Nephron progenitor cell (in vitro differentiated cells): ENCODE results near the gene FAM170B.

ENCODE experiments used
- DNase-seq: peaks from one replicate; pipeline ENCODE4 v3.0.0; 2021
- H3K27ac Mint-ChIP-seq: 2 replicates; pipeline ENCODE4 v1.8.0; 2021; ENCODE audit warnings: mild to moderate bottlenecking, moderate library complexity, mixed read lengths
- H3K27me3 Mint-ChIP-seq: 2 replicates; pipeline ENCODE4 v1.8.0; 2021; ENCODE audit warnings: mild to moderate bottlenecking, low read depth, mixed read lengths; ENCODE audit not compliant: poor library complexity
- H3K36me3 Mint-ChIP-seq: 2 replicates; pipeline ENCODE4 v1.8.0; 2021; ENCODE audit warnings: low read depth, mixed read lengths
- H3K4me1 Mint-ChIP-seq: 2 replicates; pipeline ENCODE4 v1.8.0; 2021; ENCODE audit warnings: mixed read lengths
- H3K4me3 Mint-ChIP-seq: 2 replicates; pipeline ENCODE4 v1.8.0; 2021; ENCODE audit warnings: mild to moderate bottlenecking, moderate library complexity, mixed read lengths
- H3K9me3 Mint-ChIP-seq: 2 replicates; pipeline ENCODE4 v1.8.0; 2021; ENCODE audit warnings: mild to moderate bottlenecking, moderate library complexity, mixed read lengths
- CTCF ChIP-seq: fragments of 200-600 bp; sonication (generic); IDR thresholded peaks from 2 replicates; pipeline ENCODE4 v1.5.0; 2021; ENCODE audit warnings: antibody characterized with exemption

FAM170B gene

GRCh38 chr10:49133706-49134248 is at the start of gene FAM170B:
Gene FAM170B, minus strand, starts transcription at chr10:49134021. Its CDS starts 103 bp downstream, at chr10:49133918.
- peaks cover 33% of the 10 kb centered on the region for H3K4me1 Mint-ChIP-seq
- peaks cover 10% of the 10 kb centered on the region for H3K27me3 Mint-ChIP-seq
- H3K36me3 Mint-ChIP-seq, result no peaks in the 10 kb centered on the region
- peaks cover 14% of the 10 kb centered on the region for H3K9me3 Mint-ChIP-seq
- TF ChIP-seq CTCF, result no peak
- no peak within 1 kb of the TSS for H3K4me3 Mint-ChIP-seq
- DNase-seq, result no peak
- H3K27ac Mint-ChIP-seq, result no peak within 1 kb of the TSS

GRCh38 chr10:49182776-49183175 is 49.0 kb upstream of the FAM170B start:
- DNase-seq, result no peak
- Mint-ChIP-seq H3K4me1 (peaks cover under 1% of the 10 kb centered on the region), H3K9me3 (no peaks in the 10 kb centered on the region), H3K36me3 (no peaks in the 10 kb centered on the region), H3K27ac (no peak overlapping the region), H3K4me3 (no peak overlapping the region), H3K27me3 (no peaks in the 10 kb centered on the region)
- TF ChIP-seq CTCF, result no peak

- DNase-seq, result no peak
- Mint-ChIP-seq H3K4me1 (peaks cover 10% of the 10 kb centered on the region), H3K4me3 (no peak overlapping the region), H3K36me3 (no peaks in the 10 kb centered on the region), H3K27me3 (peaks cover 3% of the 10 kb centered on the region), H3K9me3 (no peaks in the 10 kb centered on the region), H3K27ac (no peak overlapping the region)
- no peak for TF ChIP-seq CTCF
Observed at GRCh38 chr10:49180444-49180860, 46.6 kb upstream of the FAM170B start.

- Mint-ChIP-seq H3K36me3 (no peaks in the 10 kb centered on the region), H3K9me3 (no peaks in the 10 kb centered on the region), H3K27ac (no peak overlapping the region), H3K4me3 (no peak overlapping the region), H3K27me3 (peaks cover 3% of the 10 kb centered on the region), H3K4me1 (peaks cover 14% of the 10 kb centered on the region)
- no peak for DNase-seq
- no peak for TF ChIP-seq CTCF
Observed at GRCh38 chr10:49179699-49180443, 46.0 kb upstream of the FAM170B start.

- H3K27me3 Mint-ChIP-seq, result peaks cover 7% of the 10 kb centered on the region
- peaks cover 18% of the 10 kb centered on the region for H3K4me1 Mint-ChIP-seq
- no peaks in the 10 kb centered on the region for H3K9me3 Mint-ChIP-seq
- no peak overlapping the region for H3K27ac Mint-ChIP-seq
- no peak for DNase-seq
- no peak overlapping the region for H3K4me3 Mint-ChIP-seq
- TF ChIP-seq CTCF, result no peak
- H3K36me3 Mint-ChIP-seq, result no peaks in the 10 kb centered on the region
Observed at GRCh38 chr10:49178489-49179471, 45.0 kb upstream of the FAM170B start.
